ENCODE results near the gene ELF2.

The ELF2 gene

DNA sequence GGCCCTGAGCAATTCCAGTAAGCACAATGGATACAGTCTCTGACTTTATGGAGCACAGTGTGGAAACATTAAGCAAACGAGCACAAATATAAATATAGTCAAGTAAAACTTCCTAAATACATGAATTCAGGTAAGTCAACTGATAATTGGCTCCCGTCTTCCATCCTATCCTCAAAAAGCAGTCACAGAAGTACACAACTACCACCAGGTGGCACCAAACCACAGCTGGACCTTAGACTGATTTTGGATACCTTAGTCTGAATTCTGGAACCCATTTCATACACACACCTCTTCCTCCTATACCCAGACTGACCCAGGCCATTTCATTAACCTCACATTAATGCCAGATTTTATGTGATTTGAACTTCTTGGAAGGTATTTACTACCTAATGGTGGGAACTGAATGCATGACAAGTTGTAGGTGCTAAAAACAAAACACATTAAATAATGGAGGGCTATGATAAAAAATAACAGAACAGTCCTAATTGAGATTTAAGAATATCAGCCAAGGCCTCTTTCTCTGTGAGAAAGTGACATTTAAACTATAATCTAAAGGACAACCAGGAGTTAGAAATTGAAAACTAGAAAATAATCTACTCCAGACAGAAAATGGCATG lies 77.5 kb downstream of the ELF2 start:
- peak; percentile 88 for TF ChIP-seq CTCF (conservative IDR thresholded peaks at IDR 0.05; ENCODE audit: low read depth, low read length)
- peak; percentile 48 for DNase-seq (ENCODE audit: low read depth)
- H3K4me3 ChIP-seq (ENCODE audit: low read length): no peak overlapping the region

- no peak for DNase-seq (ENCODE audit: low read depth)
- no peak for TF ChIP-seq CTCF (conservative IDR thresholded peaks at IDR 0.05; ENCODE audit: low read depth, low read length)
- H3K4me3 ChIP-seq (ENCODE audit: low read length): no peak overlapping the region
Observed at GRCh38 chr4:139092271-139092670, 84.7 kb downstream of the ELF2 start.

GRCh38 chr4:139085141-139085540 lies 91.9 kb downstream of the ELF2 start:
- H3K4me3 ChIP-seq (ENCODE audit: low read length): peak overlapping the region; percentile 95
- TF ChIP-seq CTCF (conservative IDR thresholded peaks at IDR 0.05; ENCODE audit: low read depth, low read length): peak; percentile 28
- no peak for DNase-seq (ENCODE audit: low read depth)

GRCh38 chr4:139084804-139085093 lies 92.3 kb downstream of the ELF2 start:
- no peak for DNase-seq (ENCODE audit: low read depth)
- peak overlapping the region; percentile 95 for H3K4me3 ChIP-seq (ENCODE audit: low read length)
- TF ChIP-seq CTCF (conservative IDR thresholded peaks at IDR 0.05; ENCODE audit: low read depth, low read length): no peak

DNA sequence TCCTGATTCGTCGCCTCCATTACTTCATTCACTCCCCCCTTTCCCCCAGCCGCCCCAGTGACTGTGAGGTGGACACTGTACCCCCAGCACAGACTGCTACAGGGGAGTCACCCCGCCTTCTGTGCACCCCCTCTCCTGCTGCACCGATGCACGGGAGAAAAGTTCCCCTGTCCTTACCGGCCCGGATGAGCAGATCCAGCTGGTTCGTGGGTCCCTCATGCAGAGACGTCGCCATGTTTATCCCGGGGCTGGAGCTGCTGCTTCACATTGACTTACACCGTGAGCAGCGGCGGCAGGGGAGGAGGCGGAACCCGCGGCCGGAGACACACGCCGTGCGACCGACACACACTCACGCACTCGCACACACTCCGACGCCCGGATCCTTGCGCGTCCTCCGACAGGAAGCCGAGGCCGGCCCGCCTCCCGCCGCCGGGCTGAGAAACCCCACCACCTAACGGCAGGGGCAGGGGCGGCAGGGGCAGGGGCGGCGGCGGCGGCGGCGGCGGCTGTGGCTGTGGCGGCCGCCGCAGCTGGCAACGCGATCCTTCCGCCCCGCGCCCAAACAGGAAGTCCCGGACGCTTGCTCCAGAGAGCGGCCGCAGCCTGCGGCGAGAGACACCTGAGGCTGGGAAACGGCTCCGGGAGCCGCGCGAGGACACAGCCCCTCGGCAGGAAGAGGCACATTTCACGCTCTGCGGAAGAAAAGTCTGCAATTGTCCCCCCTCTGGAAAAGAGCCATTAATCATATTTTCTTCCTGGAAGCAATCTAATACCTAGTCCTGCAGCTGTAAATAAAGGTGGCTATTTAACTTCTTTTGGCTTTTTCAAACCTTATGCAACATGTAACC lies 92.8 kb downstream of the ELF2 start:
- peak; percentile 67 for DNase-seq (ENCODE audit: low read depth)
- H3K4me3 ChIP-seq (ENCODE audit: low read length): peak overlapping the region; percentile 95
- no peak for TF ChIP-seq CTCF (conservative IDR thresholded peaks at IDR 0.05; ENCODE audit: low read depth, low read length)

DNA sequence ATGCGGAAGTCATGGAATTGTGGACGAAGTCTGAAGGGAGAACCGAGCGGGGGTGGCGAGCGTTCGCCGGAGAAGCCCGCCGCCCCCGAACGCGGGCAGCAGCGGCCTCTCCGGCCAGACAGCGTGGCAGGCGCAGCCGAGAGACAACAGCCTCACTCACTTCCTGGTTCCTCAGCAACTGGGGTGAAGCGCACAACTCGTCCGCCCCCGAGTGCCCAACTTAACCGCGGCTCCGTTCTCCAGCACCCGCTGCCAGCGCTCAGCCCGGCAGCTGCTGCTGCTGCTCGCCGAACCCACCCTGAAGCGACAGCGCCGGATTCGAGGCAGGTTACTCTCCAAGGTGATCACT lies 93.4 kb downstream of the ELF2 start:
- no peak for DNase-seq (ENCODE audit: low read depth)
- peak; percentile 17 for TF ChIP-seq CTCF (conservative IDR thresholded peaks at IDR 0.05; ENCODE audit: low read depth, low read length)
- peak overlapping the region; percentile 95 for H3K4me3 ChIP-seq (ENCODE audit: low read length)

Data from retinal pigment epithelial cell (primary cell).